ENCODE data around the gene GNPTG. TPM values are rescaled to one million over a fixed set of nuclear protein-coding genes. Genes with fewer than 3 reads are reported as not detected.

The GNPTG gene
- total and polyA plus RNA-seq, 2 donors (not counting 1 experiment from before 2014, with no cell fraction given) = 76.0 to 109 TPM

DNA sequence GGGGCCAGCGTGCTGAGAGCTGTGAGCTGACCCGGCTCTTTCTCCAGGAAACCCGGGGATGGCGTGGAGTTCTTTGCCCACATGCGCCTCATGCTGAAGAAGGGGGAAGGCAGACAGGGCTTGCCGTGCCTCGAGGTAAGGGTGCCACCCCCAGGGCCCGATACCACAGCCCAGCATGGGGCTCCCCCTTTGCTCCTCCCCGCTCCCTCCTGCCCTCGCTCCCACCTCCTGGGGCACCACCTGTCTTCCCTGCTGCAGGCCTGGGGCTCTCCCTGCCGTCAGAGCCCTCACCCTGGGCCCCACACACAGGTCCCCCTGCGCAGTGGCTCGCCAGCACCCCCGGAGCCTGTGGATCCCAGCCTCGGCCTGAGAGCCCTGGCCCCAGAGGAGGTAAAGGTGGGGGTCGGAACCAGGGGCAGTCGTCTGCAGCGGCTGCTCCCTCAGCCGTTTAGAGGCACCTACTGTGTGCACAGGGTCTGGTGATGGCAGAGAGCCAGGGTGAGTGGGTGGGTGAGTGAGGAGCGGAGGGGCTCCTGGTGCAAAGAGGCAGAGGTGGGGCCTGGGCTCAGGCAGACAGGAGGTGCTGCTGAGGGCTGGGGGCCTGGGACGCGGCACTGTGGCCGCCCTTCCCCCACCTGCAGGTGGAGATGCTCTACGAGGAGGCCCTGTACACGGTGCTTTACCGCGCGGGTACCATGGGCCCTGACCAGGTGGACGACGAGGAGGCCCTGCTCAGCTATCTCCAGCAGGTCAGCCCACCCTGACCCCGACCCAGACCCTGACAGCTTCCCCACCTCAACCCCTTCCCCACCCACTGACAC lies 12.7 kb upstream of the GNPTG start:
- intact Hi-C loops (cut with micrococcal nuclease) = no loop called here
- ATAC-seq (ENCODE audit: low read depth) = no peak
- H3K4me1 Mint-ChIP-seq = peaks cover 29% of the 10 kb centered on the region
- POLR2A ChIA-PET = no interaction called here
- Histone ChIP-seq H2AFZ (ENCODE audit: insufficient read depth, low read depth, low read length, poor library complexity, severe bottlenecking) (no peak overlapping the region), H3K9ac (ENCODE audit: low read length) (no peak overlapping the region), H3K4me3 (ENCODE audit: control extremely low read depth in 1 of 5, extremely low read depth in 1 of 5, insufficient read depth in 1 of 5, low read depth in 2 of 5, low read length in 4 of 5) (no peak overlapping the region), H3K36me3 (replicated peaks in 1 of 2; ENCODE audit: control extremely low read depth in 1 of 2, control insufficient read depth in 1 of 2, extremely low read depth in 1 of 2, insufficient read depth in 2 of 2, low read length in 1 of 2) (no peaks in the 10 kb centered on the region), H3K4me2 (replicated peaks; ENCODE audit: low read depth, low read length, poor library complexity, severe bottlenecking) (no peak overlapping the region), H3K79me2 (ENCODE audit: control insufficient read depth, insufficient read depth, low read length) (no peaks in the 10 kb centered on the region), H3K9me3 (ENCODE audit: control extremely low read depth in 1 of 3, control insufficient read depth in 2 of 3, insufficient read depth in 1 of 3, low read length in 2 of 3) (peaks cover 0 to 9% (median 0%) of the 10 kb centered on the region in 3 donors), H3K27ac (ENCODE audit: low read length in 2 of 2) (no peak overlapping the region), H3K27me3 (replicated peaks in 1 of 4; ENCODE audit: control extremely low read depth in 1 of 4, control insufficient read depth in 3 of 4, insufficient read depth in 4 of 4, low read length in 3 of 4) (peaks cover 0 to 18% (median 10%) of the 10 kb centered on the region in 4 experiments), H4K20me1 (ENCODE audit: control insufficient read depth, insufficient read depth, low read length, poor library complexity, severe bottlenecking) (peaks cover 29% of the 10 kb centered on the region), H3K4me1 (ENCODE audit: control insufficient read depth in 2 of 2, insufficient read depth in 2 of 2, low read length in 2 of 2) (peaks cover 34 to 53% of the 10 kb centered on the region in 2 donors)
- peaks cover 3% of the 10 kb centered on the region for H3K27me3 Mint-ChIP-seq
- H3K27ac Mint-ChIP-seq = no peak overlapping the region
- CTCF ChIA-PET = interaction anchor here (1.4 kb wide), 1 partner anchor 13 kb away, joined by 3 read pairs; no protein-coding TSS in a partner anchor
- WGBS (ENCODE audit: insufficient coverage) = 63% methylated on average over 28 of the region's 31 CpGs
- no peak for DNase-seq
- no peak overlapping the region for H3K4me3 Mint-ChIP-seq
- no peaks in the 10 kb centered on the region for H3K9me3 Mint-ChIP-seq (ENCODE audit: insufficient read depth)
- TF ChIP-seq CTCF (IDR thresholded peaks at IDR 0.05) (no peak), EZH2 (IDR thresholded peaks at IDR 0.05; ENCODE audit: borderline replicate concordance, insufficient read depth, low read depth, low read length, poor library complexity, severe bottlenecking) (no peak)
